GM23338 (cell line): ENCODE data around the gene PLA1A. TPM values are rescaled to one million over a fixed set of nuclear protein-coding genes. Genes with fewer than 3 reads are reported as not detected.

Experiments
- ATAC-seq: fragments of 200-7000 bp; cut with Tn5 transposase; 3 replicates; pipeline ENCODE4 v1.9.1; 2020
- DNase-seq: peaks from one replicate; pipeline ENCODE4 v3.0.0-alpha.2; 2015; ENCODE audit warnings: low spot score
- H2AFZ ChIP-seq: fragments of 200-600 bp; sonication (generic); 2 replicates; pipeline ENCODE4 v1.8.0; 2016; ENCODE audit warnings: antibody characterized with exemption, mild to moderate bottlenecking, moderate library complexity
- H3F3A ChIP-seq: fragments of 200-600 bp; sonication (generic); replicated peaks from 2 replicates; pipeline ENCODE4 v1.8.0; 2017; ENCODE audit warnings: antibody characterized with exemption, mixed run types, low read depth
- H3K27ac ChIP-seq: fragments of 200-600 bp; sonication (generic); 2 replicates; pipeline ENCODE4 v1.6.1; 2016; ENCODE audit warnings: low read depth
- H3K27me3 ChIP-seq: fragments of 200-600 bp; sonication (generic); 2 replicates; pipeline ENCODE4 v1.8.0; 2016; ENCODE audit warnings: mild to moderate bottlenecking, mixed run types, moderate library complexity; ENCODE audit not compliant: insufficient read depth
- H3K36me3 ChIP-seq: fragments of 200-600 bp; sonication (generic); 2 replicates; pipeline ENCODE4 v1.8.0; 2016; ENCODE audit warnings: mild to moderate bottlenecking; ENCODE audit not compliant: insufficient read depth
- H3K4me1 ChIP-seq: fragments of 200-600 bp; sonication (generic); 2 replicates; pipeline ENCODE4 v1.8.0; 2016; ENCODE audit warnings: mild to moderate bottlenecking, moderate library complexity; ENCODE audit not compliant: insufficient read depth
- H3K4me2 ChIP-seq: fragments of 200-600 bp; sonication (generic); 2 replicates; pipeline ENCODE4 v1.7.1; 2017; ENCODE audit warnings: mixed run types
- H3K4me3 ChIP-seq: fragments of 200-600 bp; sonication (generic); 2 replicates; pipeline ENCODE4 v1.6.1; 2016; ENCODE audit warnings: mixed run types
- H3K79me2 ChIP-seq: fragments of 200-600 bp; sonication (generic); replicated peaks from 2 replicates; pipeline ENCODE4 v1.8.0; 2017; ENCODE audit warnings: mild to moderate bottlenecking; ENCODE audit not compliant: insufficient read depth
- H3K9me2 ChIP-seq: fragments of 200-600 bp; sonication (generic); 2 replicates; pipeline ENCODE4 v1.8.0; 2017; ENCODE audit not compliant: insufficient read depth
- H4K20me1 ChIP-seq: fragments of 200-600 bp; sonication (generic); replicated peaks from 2 replicates; pipeline ENCODE4 v1.8.0; 2017; ENCODE audit warnings: mild to moderate bottlenecking; ENCODE audit not compliant: insufficient read depth
- H3K27ac Mint-ChIP-seq: 2 replicates; pipeline ENCODE4 v1.8.0; 2020; ENCODE audit warnings: inconsistent platforms, mild to moderate bottlenecking, moderate library complexity, mixed read lengths
- H3K27me3 Mint-ChIP-seq: 3 replicates; pipeline ENCODE4 v1.8.0; 2022; ENCODE audit warnings: low read depth, mild to moderate bottlenecking, moderate library complexity, mixed read lengths, inconsistent platforms; ENCODE audit not compliant: insufficient read depth, poor library complexity
- H3K36me3 Mint-ChIP-seq: 3 replicates; pipeline ENCODE4 v1.8.0; 2021; ENCODE audit warnings: low read depth, mild to moderate bottlenecking, inconsistent platforms, moderate library complexity, mixed read lengths
- H3K4me1 Mint-ChIP-seq: 3 replicates; pipeline ENCODE4 v1.8.0; 2020; ENCODE audit warnings: mild to moderate bottlenecking, inconsistent platforms, mixed read lengths
- H3K4me3 Mint-ChIP-seq: 3 replicates; pipeline ENCODE4 v1.8.0; 2021; ENCODE audit warnings: moderate library complexity, mild to moderate bottlenecking, inconsistent platforms, mixed read lengths
- H3K9me3 Mint-ChIP-seq: 3 replicates; pipeline ENCODE4 v1.8.0; 2020; ENCODE audit warnings: moderate library complexity, mild to moderate bottlenecking, inconsistent platforms, mixed read lengths
- CREB1 ChIP-seq: fragments of 250-450 bp; sonication (Bioruptor Pico); IDR thresholded peaks from 2 replicates; pipeline ENCODE4 v1.5.0; 2020; ENCODE audit warnings: low read depth, mild to moderate bottlenecking, moderate library complexity
- CTCF ChIP-seq, 2 experiments: fragments of 200-600 bp in 1 of 2; sonication (generic) in 1 of 2; conservative IDR thresholded peaks; 2 replicates each; pipeline versions ENCODE4 v1.5.1 to v1.6.1; 2016 to 2017; ENCODE audit warnings: antibody characterized with exemption in 2 of 2, low read depth in 2 of 2, mild to moderate bottlenecking in 2 of 2, moderate library complexity in 1 of 2
- ETS1 ChIP-seq: IDR thresholded peaks from 2 replicates; pipeline ENCODE4 v1.6.1; 2016; ENCODE audit warnings: antibody characterized with exemption
- EZH2 ChIP-seq: fragments of 200-600 bp; sonication (generic); IDR thresholded peaks from one replicate; pipeline ENCODE4 v1.8.0; 2017; ENCODE audit warnings: antibody characterized with exemption, mild to moderate bottlenecking, low read depth; ENCODE audit not compliant: unreplicated experiment
- EZH2phosphoT487 ChIP-seq: fragments of 200-600 bp; sonication (generic); IDR thresholded peaks from one replicate; pipeline ENCODE4 v1.8.1; 2018; ENCODE audit warnings: antibody characterized with exemption; ENCODE audit not compliant: unreplicated experiment
- JUNB ChIP-seq: IDR thresholded peaks from one replicate; pipeline ENCODE4 v1.6.1; 2016; ENCODE audit warnings: antibody characterized with exemption; ENCODE audit not compliant: unreplicated experiment
- NANOG ChIP-seq: IDR thresholded peaks from 2 replicates; pipeline ENCODE4 v1.6.1; 2016; ENCODE audit warnings: antibody characterized with exemption, borderline replicate concordance
- POLR2AphosphoS5 ChIP-seq: IDR thresholded peaks from 2 replicates; pipeline ENCODE4 v1.6.1; 2016; ENCODE audit warnings: antibody characterized with exemption, low read depth
- REST ChIP-seq: IDR thresholded peaks from one replicate; pipeline ENCODE4 v1.6.1; 2018; ENCODE audit warnings: antibody characterized with exemption; ENCODE audit not compliant: unreplicated experiment
- STAT1 ChIP-seq: IDR thresholded peaks from one replicate; pipeline ENCODE4 v1.6.1; 2016; ENCODE audit warnings: antibody characterized with exemption; ENCODE audit not compliant: unreplicated experiment
- ZNF114 ChIP-seq: fragments of 250-450 bp; sonication (Bioruptor Pico); IDR thresholded peaks from 2 replicates; pipeline ENCODE4 v1.5.0; 2020; ENCODE audit warnings: mild to moderate bottlenecking, moderate library complexity
- ZNF331 ChIP-seq: fragments of 250-450 bp; sonication (Bioruptor Pico); IDR thresholded peaks from 2 replicates; pipeline ENCODE4 v1.5.0; 2020; ENCODE audit warnings: low read depth, mild to moderate bottlenecking, moderate library complexity
- ZNF462 ChIP-seq: fragments of 250-450 bp; sonication (Bioruptor Pico); IDR thresholded peaks from 2 replicates; pipeline ENCODE4 v1.5.0; 2020; ENCODE audit warnings: mild to moderate bottlenecking, moderate library complexity
- long read RNA-seq: library from polyadenylated mRNA; unstranded; transcript quantifications from one replicate; pipeline ENCODE4 v2.0.0, GENCODE V29; 2020; ENCODE audit not compliant: unreplicated experiment
- polyA plus RNA-seq: library from polyadenylated mRNA; unstranded; fragments of >200 nt; fragmentation: Nextera tagmentation; extraction: Ambion mirVana; gene quantifications from 2 replicates; pipeline ENCODE4 v1.2.1, GENCODE V29; 2016
- total RNA-seq: library from RNA; depleted of rRNA; stranded (reverse); fragments of >200 nt; shearing (Covaris generic); gene quantifications from 2 replicates; pipeline ENCODE4 v1.2.3, GENCODE V29; 2014; rRNA removed

Gene PLA1A
- not detected in 2 replicates for total RNA-seq
- not detected in 2 replicates for polyA plus RNA-seq
- long read RNA-seq, result 0 reads

GRCh38 chr3:119597548-119598288 lies at the start of gene PLA1A:
Gene PLA1A, plus strand, starts transcription at chr3:119597885. Its CDS starts 29 bp downstream, at chr3:119597914.
- Histone ChIP-seq H3K27ac (no peak within 1 kb of the TSS), H4K20me1 (no peaks in the 10 kb centered on the region), H3K4me2 (no peak within 1 kb of the TSS), H3K79me2 (no peaks in the 10 kb centered on the region), H3K27me3 (no peaks in the 10 kb centered on the region), H2AFZ (no peak within 1 kb of the TSS), H3K9me2 (no peaks in the 10 kb centered on the region), H3K36me3 (no peaks in the 10 kb centered on the region), H3F3A (no peaks in the 10 kb centered on the region), H3K4me1 (no peaks in the 10 kb centered on the region), H3K4me3 (no peak within 1 kb of the TSS)
- H3K27ac Mint-ChIP-seq, result no peak within 1 kb of the TSS
- H3K9me3 Mint-ChIP-seq, result no peaks in the 10 kb centered on the region
- H3K4me3 Mint-ChIP-seq, result no peak within 1 kb of the TSS
- ATAC-seq, result no peak
- peaks cover 3% of the 10 kb centered on the region for H3K27me3 Mint-ChIP-seq
- TF ChIP-seq ZNF331 (no peak), REST (no peak), ZNF114 (CRISPR knock-in tag) (no peak), STAT1 (no peak), CREB1 (no peak), JUNB (no peak), ZNF462 (CRISPR knock-in tag) (no peak), NANOG (no peak), POLR2AphosphoS5 (no peak), CTCF (conservative IDR thresholded peaks at IDR 0.05; ENCODE audit: low read depth in 2 of 2) (no peak), ETS1 (no peak), EZH2phosphoT487 (no peak), EZH2 (no peak)
- H3K4me1 Mint-ChIP-seq, result peaks cover 7% of the 10 kb centered on the region
- H3K36me3 Mint-ChIP-seq, result no peaks in the 10 kb centered on the region
- DNase-seq, result no peak
